NB4 (cell line): ENCODE results near the gene RFTN1.

ENCODE experiments used
- CTCF ChIP-seq: IDR thresholded peaks from one replicate; pipeline ENCODE4 v1.5.1; 2012; ENCODE audit warnings: low read depth, low read length
- MYC ChIP-seq: IDR thresholded peaks from 2 replicates; pipeline ENCODE4 v1.6.1; 2011; ENCODE audit warnings: low read depth, low read length
- POLR2A ChIP-seq: IDR thresholded peaks from 2 replicates; pipeline ENCODE4 v1.6.1; 2011; ENCODE audit warnings: mild to moderate bottlenecking; ENCODE audit not compliant: insufficient read length; ENCODE audit errors: extremely low read depth

- TF ChIP-seq CTCF (no peak), MYC (no peak), POLR2A (no peak)
These were observed 117.3 kb downstream of the RFTN1 start for GRCh38 chr3:16396202-16396601.
